Breast epithelium (tissue), 3 donors: ENCODE data around the gene FITM1.

Experiments
- CTCF ChIP-seq, 3 donors: fragments of 450-650 bp; IDR thresholded peaks; one replicate each; pipeline ENCODE4 v1.5.1; 2016 to 2017; ENCODE audit warnings: antibody characterized with exemption in 3 of 3, mild to moderate bottlenecking in 3 of 3, moderate library complexity in 3 of 3
- POLR2A ChIP-seq: fragments of 450-650 bp; IDR thresholded peaks from one replicate; pipeline ENCODE4 v1.6.1; 2016; ENCODE audit warnings: antibody characterized with exemption, mild to moderate bottlenecking, moderate library complexity

DNA sequence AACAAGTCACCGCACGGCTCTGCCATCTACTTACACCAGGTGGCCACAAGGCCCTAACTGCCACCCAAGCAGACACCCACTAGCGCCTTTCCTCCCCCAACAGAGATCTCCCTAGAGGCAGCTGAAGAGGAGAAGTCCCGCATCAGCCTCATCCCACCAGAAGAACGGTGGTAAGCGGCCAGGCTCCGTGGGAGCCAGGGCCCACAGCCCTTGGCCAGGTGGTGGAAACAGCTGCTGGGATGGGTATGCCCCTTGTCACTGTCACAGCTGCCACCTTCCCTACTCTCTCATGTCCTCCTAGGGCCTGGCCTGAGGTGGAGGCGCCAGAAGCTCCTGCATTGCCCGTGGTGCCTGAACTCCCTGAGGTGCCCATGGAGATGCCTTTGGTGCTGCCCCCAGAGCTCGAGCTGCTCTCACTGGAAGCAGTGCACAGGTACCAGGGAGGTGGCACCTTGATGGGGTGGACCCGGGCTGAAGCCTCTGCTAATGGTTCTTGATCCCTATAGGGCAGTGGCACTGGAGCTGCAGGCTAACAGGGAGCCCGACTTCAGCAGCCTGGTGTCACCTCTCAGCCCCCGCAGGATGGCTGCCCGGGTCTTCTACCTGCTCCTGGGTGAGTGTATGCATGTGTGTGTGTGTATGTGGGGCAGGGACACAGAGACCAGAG, 49.0 kb downstream of the FITM1 start:
- TF ChIP-seq POLR2A (no peak), CTCF (IDR thresholded peaks at IDR 0.05) (no peak)
